GM12878 (cell line): Measurements from ENCODE around the gene KIAA1671. TPM values are rescaled to one million over a fixed set of nuclear protein-coding genes. Genes with fewer than 3 reads are reported as not detected.

Source experiments
- ATAC-seq: fragments of 200-7000 bp; cut with Tn5 transposase; 3 replicates; pipeline ENCODE4 v1.9.1; 2020; ENCODE audit warnings: mild to moderate bottlenecking, moderate library complexity
- BruUV-seq: library from RNA; stranded (reverse); fragments of 400-500 nt; replicated peaks from 2 replicates; lab custom pipeline; 2021; lab: Mats Ljungman, UMichigan
- CTCF ChIA-PET: fragments of 300-600 bp; sonication (Branson Sonifier 250); formaldehyde crosslinking; extraction: SDS; loops from one replicate; lab custom pipeline; 2021; ENCODE audit warnings: inconsistent platforms; lab: Yijun Ruan, JAX
- POLR2A ChIA-PET: fragments of 350-600 bp; formaldehyde crosslinking; extraction: SDS; loops from one replicate; lab custom pipeline; 2021; ENCODE audit warnings: inconsistent platforms; lab: Charles Lee
- RAD21 ChIA-PET: fragments of 300-600 bp; sonication (Branson Sonifier 250); formaldehyde crosslinking; loops from one replicate; lab custom pipeline; 2023; ENCODE audit warnings: antibody characterized with exemption; ENCODE audit not compliant: unreplicated experiment; lab: Charles Lee
- SMC1A ChIA-PET: fragments of 300-600 bp; sonication (Branson Sonifier 250); formaldehyde crosslinking; loops from one replicate; lab custom pipeline; 2023; ENCODE audit not compliant: unreplicated experiment, uncharacterized antibody; lab: Charles Lee
- DNase-seq: peaks from one replicate; pipeline ENCODE4 v3.0.0-alpha.2; 2011; ENCODE audit warnings: low read depth, low spot score
- FAIRE-seq: peaks from 3 replicates; lab custom pipeline; 2011; peaks lifted over from hg19 to GRCh38; lab: Jason Lieb, UNC
- H2AFZ ChIP-seq: 2 replicates; pipeline ENCODE4 v1.6.0; 2011; ENCODE audit warnings: low read depth, low read length, control low read depth; ENCODE audit not compliant: control insufficient read depth
- H3K27ac ChIP-seq: 2 replicates; pipeline ENCODE4 v1.5.1; 2011; ENCODE audit warnings: control low read depth; ENCODE audit not compliant: control insufficient read depth, insufficient read depth
- H3K27me3 ChIP-seq, 2 experiments: replicated peaks in 1 of 2; 2 replicates each; pipeline versions ENCODE4 v1.6.0 to v1.6.1; 2011; ENCODE audit warnings: low read length in 1 of 2; ENCODE audit not compliant: control insufficient read depth in 2 of 2, insufficient read depth in 2 of 2
- H3K36me3 ChIP-seq, 2 experiments: 2 replicates each; pipeline ENCODE4 v1.5.1; 2011; ENCODE audit warnings: low read length in 1 of 2; ENCODE audit not compliant: control insufficient read depth in 2 of 2, insufficient read depth in 2 of 2
- H3K4me1 ChIP-seq: 2 replicates; pipeline ENCODE4 v1.6.1; 2011; ENCODE audit warnings: mild to moderate bottlenecking, low read length, moderate library complexity, mixed read lengths; ENCODE audit not compliant: control insufficient read depth, insufficient read depth
- H3K4me2 ChIP-seq: 2 replicates; pipeline ENCODE4 v1.6.0; 2011; ENCODE audit warnings: control low read depth; ENCODE audit not compliant: control insufficient read depth, insufficient read depth
- H3K4me3 ChIP-seq: fragments of 200-600 bp; sonication (generic); 2 replicates; pipeline ENCODE4 v1.5.1; 2016
- H3K79me2 ChIP-seq: 2 replicates; pipeline ENCODE4 v1.6.0; 2011; ENCODE audit warnings: low read length; ENCODE audit not compliant: control insufficient read depth, insufficient read depth
- H3K9ac ChIP-seq: 2 replicates; pipeline ENCODE4 v1.8.0; 2011; ENCODE audit warnings: low read length, control low read depth, mixed read lengths; ENCODE audit not compliant: control insufficient read depth, insufficient read depth
- H3K9me3 ChIP-seq: replicated peaks from 3 replicates; pipeline ENCODE4 v1.5.1; 2011; ENCODE audit warnings: mild to moderate bottlenecking, low read length; ENCODE audit not compliant: control insufficient read depth, insufficient read depth
- H4K20me1 ChIP-seq: 2 replicates; pipeline ENCODE4 v1.6.0; 2011; ENCODE audit not compliant: control insufficient read depth, insufficient read depth
- BACH1 ChIP-seq: fragments of 450-650 bp; IDR thresholded peaks from 2 replicates; pipeline ENCODE4 v1.6.1; 2017; ENCODE audit warnings: mild to moderate bottlenecking, borderline replicate concordance
- CBX5 ChIP-seq: sonication (generic); IDR thresholded peaks from 2 replicates; pipeline ENCODE4 v1.6.1; 2016; ENCODE audit warnings: low read depth, moderate library complexity, mild to moderate bottlenecking, inconsistent platforms
- CHD2 ChIP-seq: IDR thresholded peaks from 2 replicates; pipeline ENCODE4 v1.6.1; 2011; ENCODE audit warnings: low read depth, low read length, improper control_type of control experiment, borderline replicate concordance
- DPF2 ChIP-seq: fragments of 450-650 bp; IDR thresholded peaks from 2 replicates; pipeline ENCODE4 v1.6.1; 2017; ENCODE audit warnings: mild to moderate bottlenecking
- FOS ChIP-seq: IDR thresholded peaks from 3 replicates; pipeline ENCODE4 v1.6.1; 2011; ENCODE audit warnings: borderline replicate concordance; ENCODE audit not compliant: insufficient read length; ENCODE audit errors: extremely low read depth
- IKZF2 ChIP-seq, 2 experiments: fragments of 450-650 bp; IDR thresholded peaks; 2 replicates each; pipeline ENCODE4 v1.6.1; 2017; ENCODE audit warnings: mild to moderate bottlenecking in 2 of 2, moderate library complexity in 2 of 2
- MTA2 ChIP-seq: fragments of 450-650 bp; IDR thresholded peaks from 2 replicates; pipeline ENCODE4 v1.6.1; 2016; ENCODE audit warnings: low read depth, mild to moderate bottlenecking, moderate library complexity
- MYC ChIP-seq: IDR thresholded peaks from 2 replicates; pipeline ENCODE4 v1.6.1; 2011; ENCODE audit warnings: mild to moderate bottlenecking, low read length, moderate library complexity, inconsistent platforms; ENCODE audit not compliant: insufficient read depth, insufficient replicate concordance, insufficient read length, severe bottlenecking
- NR2C1 ChIP-seq: fragments of 450-650 bp; IDR thresholded peaks from 2 replicates; pipeline ENCODE4 v1.6.1; 2017; ENCODE audit warnings: antibody characterized with exemption, mild to moderate bottlenecking, moderate library complexity
- PAX5 ChIP-seq: IDR thresholded peaks from 2 replicates; pipeline ENCODE4 v1.6.1; 2011; ENCODE audit warnings: low read depth, low read length, borderline replicate concordance
- RCOR1 ChIP-seq: conservative IDR thresholded peaks from 2 replicates; pipeline ENCODE4 v1.6.1; 2012; ENCODE audit warnings: low read depth, low read length, improper control_type of control experiment
- WRNIP1 ChIP-seq: IDR thresholded peaks from 2 replicates; pipeline ENCODE4 v1.6.1; 2011; ENCODE audit warnings: low read depth, low read length, improper control_type of control experiment, borderline replicate concordance
- WGBS: methylation state at CpG from one replicate; pipeline ENCODE4 v1.1.6; 2016; ENCODE audit warnings: low lambda C conversion rate; ENCODE audit not compliant: insufficient replicate concordance, insufficient coverage; ENCODE audit errors: missing lambda C conversion rate; 5-methylcytosine and 5-hydroxymethylcytosine counted together
- in situ Hi-C: fragments of 300-500 bp; cut with MboI; formaldehyde crosslinking; loops from 9 replicates; pipeline ENCODE4 v1.14.3; 2018; ENCODE audit warnings: mixed read lengths
- intact Hi-C: fragments of 100-400 bp; cut with micrococcal nuclease; formaldehyde crosslinking; loops from one replicate; pipeline ENCODE4 v1.14.2; 2022; ENCODE audit not compliant: unreplicated experiment
- polyA plus RNA-seq, 11 experiments: library from polyadenylated mRNA; depleted of rRNA in 4 of 11; unstranded in 6 of 11; stranded (reverse) in 5 of 11; fragments of >200 nt; fragmentation: Nextera tagmentation in 4 of 11; fragmentation: Illumina TruSeq in 1 of 11; extraction: Ambion mirVana in 4 of 11; extraction: Trizol in 1 of 11; gene quantifications; 1 replicate in 1 of 11; 2 replicates in 10 of 11; pipeline versions ENCODE4 v1.2.1 to v1.2.3, GENCODE V29; 2011 to 2016; ENCODE audit warnings: inconsistent platforms in 2 of 11, missing spikeins in 2 of 11, low read depth in 1 of 11
- total RNA-seq, 4 experiments: library from RNA; depleted of rRNA in 3 of 4; stranded (reverse); fragments of >200 nt in 3 of 4; fragmentation: Illumina TruSeq in 1 of 4; extraction: Trizol in 1 of 4; gene quantifications; 2 replicates each; pipeline versions ENCODE4 v1.2.1 to v1.2.3, GENCODE V29; 2013 to 2021
- TF ChIP-seq, protein P1 (sequence below): fragments of 450-650 bp; IDR thresholded peaks from 2 replicates; pipeline ENCODE4 v1.6.1; 2017; ENCODE audit warnings: mild to moderate bottlenecking
- TF ChIP-seq, protein P2 (sequence below): IDR thresholded peaks from 2 replicates; pipeline ENCODE4 v1.6.1; 2012; ENCODE audit warnings: low read depth, low read length, improper control_type of control experiment

Gene KIAA1671
- total and polyA plus RNA-seq, 10 of the 15 experiments (the other 5 are each of a cell fraction or from before 2014, with no cell fraction given), result 0.05 to 2.7 (median 0.33) TPM

DNA sequence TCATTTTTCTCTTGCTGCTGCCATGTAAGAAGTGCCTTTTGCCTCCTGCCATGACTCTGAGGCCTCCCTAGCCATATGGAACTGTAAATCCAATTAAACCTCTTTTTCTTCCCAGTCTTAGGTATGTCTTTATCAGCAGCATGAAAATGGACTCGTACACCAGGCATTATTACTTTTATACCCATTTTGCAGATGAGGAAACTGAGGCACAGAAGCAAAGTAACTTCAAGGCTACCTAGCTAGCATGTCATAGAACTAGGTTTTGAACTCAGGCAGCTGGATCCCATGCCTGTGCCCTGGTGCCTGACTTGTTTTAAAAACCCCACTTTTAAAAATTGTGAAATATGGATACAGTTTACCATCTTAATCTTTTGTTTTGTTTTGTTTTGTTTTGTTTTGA lies 25.8 kb downstream of the KIAA1671 start:
- FAIRE-seq, result no peak
- POLR2A ChIA-PET, result no interaction called here
- H3K36me3 ChIP-seq, result no peaks in the 10 kb centered on the region
- no peaks in the 10 kb centered on the region for H3K9me3 ChIP-seq
- H3K4me2 ChIP-seq, result no peak overlapping the region
- no peak for TF ChIP-seq BACH1
- TF ChIP-seq NR2C1, result no peak
- no peak for TF ChIP-seq FOS
- no peak for TF ChIP-seq WRNIP1
- no peak for TF ChIP-seq IKZF2 (IDR thresholded peaks at IDR 0.05)
- no peak for TF ChIP-seq MYC
- no peak for TF ChIP-seq CHD2
- TF ChIP-seq CBX5, result no peak
- no peak for TF ChIP-seq RCOR1
- TF ChIP-seq, protein P1, sequence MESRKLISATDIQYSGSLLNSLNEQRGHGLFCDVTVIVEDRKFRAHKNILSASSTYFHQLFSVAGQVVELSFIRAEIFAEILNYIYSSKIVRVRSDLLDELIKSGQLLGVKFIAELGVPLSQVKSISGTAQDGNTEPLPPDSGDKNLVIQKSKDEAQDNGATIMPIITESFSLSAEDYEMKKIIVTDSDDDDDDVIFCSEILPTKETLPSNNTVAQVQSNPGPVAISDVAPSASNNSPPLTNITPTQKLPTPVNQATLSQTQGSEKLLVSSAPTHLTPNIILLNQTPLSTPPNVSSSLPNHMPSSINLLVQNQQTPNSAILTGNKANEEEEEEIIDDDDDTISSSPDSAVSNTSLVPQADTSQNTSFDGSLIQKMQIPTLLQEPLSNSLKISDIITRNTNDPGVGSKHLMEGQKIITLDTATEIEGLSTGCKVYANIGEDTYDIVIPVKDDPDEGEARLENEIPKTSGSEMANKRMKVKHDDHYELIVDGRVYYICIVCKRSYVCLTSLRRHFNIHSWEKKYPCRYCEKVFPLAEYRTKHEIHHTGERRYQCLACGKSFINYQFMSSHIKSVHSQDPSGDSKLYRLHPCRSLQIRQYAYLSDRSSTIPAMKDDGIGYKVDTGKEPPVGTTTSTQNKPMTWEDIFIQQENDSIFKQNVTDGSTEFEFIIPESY, result no peak
- no peak for TF ChIP-seq DPF2
- TF ChIP-seq MTA2, result no peak
- TF ChIP-seq, protein P2, sequence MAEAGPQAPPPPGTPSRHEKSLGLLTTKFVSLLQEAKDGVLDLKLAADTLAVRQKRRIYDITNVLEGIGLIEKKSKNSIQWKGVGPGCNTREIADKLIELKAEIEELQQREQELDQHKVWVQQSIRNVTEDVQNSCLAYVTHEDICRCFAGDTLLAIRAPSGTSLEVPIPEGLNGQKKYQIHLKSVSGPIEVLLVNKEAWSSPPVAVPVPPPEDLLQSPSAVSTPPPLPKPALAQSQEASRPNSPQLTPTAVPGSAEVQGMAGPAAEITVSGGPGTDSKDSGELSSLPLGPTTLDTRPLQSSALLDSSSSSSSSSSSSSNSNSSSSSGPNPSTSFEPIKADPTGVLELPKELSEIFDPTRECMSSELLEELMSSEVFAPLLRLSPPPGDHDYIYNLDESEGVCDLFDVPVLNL, result no peak
- no peak for TF ChIP-seq PAX5
- TF ChIP-seq, all 136 proteins: peak for 0
- no peak overlapping the region for H3K27ac ChIP-seq
- H3K4me3 ChIP-seq, result no peak overlapping the region
- ATAC-seq, result no peak
- no peak for DNase-seq
- CTCF ChIA-PET, result no interaction called here
- no peaks in the 10 kb centered on the region for H3K79me2 ChIP-seq
- no peaks in the 10 kb centered on the region; a peak in 1 of 4 replicates for H3K27me3 ChIP-seq
- BruUV-seq, result no TSS peak
- no peaks in the 10 kb centered on the region for H4K20me1 ChIP-seq
- no peak overlapping the region for H3K9ac ChIP-seq
- RAD21 ChIA-PET, result no interaction called here
- H3K4me1 ChIP-seq, result no peaks in the 10 kb centered on the region
- in situ Hi-C loops, result no loop called here
- 0% methylated on average over 1 of the region's 1 CpG for WGBS
- SMC1A ChIA-PET, result no interaction called here
- no peak overlapping the region for H2AFZ ChIP-seq
- intact Hi-C loops, result no loop called here
